Activated T-cell treated with anti-CD3 and anti-CD28 coated beads, Interleukin-2, amount 50 U/mL, for 24 hours (primary cell): Measurements from ENCODE around the gene SGK2.

Experiments used
- DNase-seq: peaks from one replicate; pipeline ENCODE4 v3.0.0-alpha.2; 2020
- H3K27ac Mint-ChIP-seq: 2 replicates; pipeline ENCODE4 v1.8.0; 2020; ENCODE audit warnings: mild to moderate bottlenecking, mixed read lengths
- H3K27me3 Mint-ChIP-seq: 2 replicates; pipeline ENCODE4 v1.8.0; 2020; ENCODE audit warnings: mixed read lengths
- H3K36me3 Mint-ChIP-seq: 2 replicates; pipeline ENCODE4 v1.8.0; 2020; ENCODE audit warnings: low read depth, mixed read lengths
- H3K4me1 Mint-ChIP-seq: 2 replicates; pipeline ENCODE4 v1.8.0; 2020; ENCODE audit warnings: low read depth, mixed read lengths
- H3K4me3 Mint-ChIP-seq: 2 replicates; pipeline ENCODE4 v1.8.0; 2020; ENCODE audit warnings: mild to moderate bottlenecking, moderate library complexity, mixed read lengths
- H3K9me3 Mint-ChIP-seq: 2 replicates; pipeline ENCODE4 v1.8.0; 2020; ENCODE audit warnings: mixed read lengths

Gene SGK2

GRCh38 chr20:43558412-43559146 is at the start of gene SGK2:
TSS of gene SGK2 (plus strand) at chr20:43559027. CDS start at chr20:43566496, 7,469 bp downstream.
- H3K36me3 Mint-ChIP-seq, result no peaks in the 10 kb centered on the region
- H3K9me3 Mint-ChIP-seq, result no peaks in the 10 kb centered on the region
- no peak for DNase-seq
- H3K27ac Mint-ChIP-seq, result no peak within 1 kb of the TSS
- no peaks in the 10 kb centered on the region for H3K4me1 Mint-ChIP-seq
- H3K4me3 Mint-ChIP-seq, result no peak within 1 kb of the TSS
- no peaks in the 10 kb centered on the region for H3K27me3 Mint-ChIP-seq

GRCh38 chr20:43511879-43512278 is 46.9 kb upstream of the SGK2 start:
- Mint-ChIP-seq H3K27ac (no peak overlapping the region), H3K36me3 (peaks cover 4% of the 10 kb centered on the region), H3K27me3 (peaks cover 23% of the 10 kb centered on the region), H3K9me3 (no peaks in the 10 kb centered on the region), H3K4me1 (peaks cover 17% of the 10 kb centered on the region), H3K4me3 (no peak overlapping the region)
- no peak for DNase-seq

GRCh38 chr20:43513372-43513930 is 45.4 kb upstream of the SGK2 start:
- peak overlapping the region; percentile 88 for H3K4me3 Mint-ChIP-seq
- H3K27ac Mint-ChIP-seq, result no peak overlapping the region
- peaks cover 7% of the 10 kb centered on the region for H3K36me3 Mint-ChIP-seq
- peaks cover 12% of the 10 kb centered on the region for H3K27me3 Mint-ChIP-seq
- no peak for DNase-seq
- peaks cover 15% of the 10 kb centered on the region for H3K4me1 Mint-ChIP-seq
- H3K9me3 Mint-ChIP-seq, result no peaks in the 10 kb centered on the region

GRCh38 chr20:43513931-43514647 is 44.7 kb upstream of the SGK2 start:
- peak; percentile 90 for DNase-seq
- Mint-ChIP-seq H3K27ac (peak overlapping the region; percentile 93), H3K36me3 (peaks cover 7% of the 10 kb centered on the region), H3K4me1 (peaks cover 13% of the 10 kb centered on the region), H3K4me3 (peak overlapping the region; percentile 88), H3K27me3 (peaks cover 5% of the 10 kb centered on the region), H3K9me3 (no peaks in the 10 kb centered on the region)

GRCh38 chr20:43514648-43514999 is 44.2 kb upstream of the SGK2 start:
- H3K27ac Mint-ChIP-seq, result peak overlapping the region; percentile 93
- H3K9me3 Mint-ChIP-seq, result no peaks in the 10 kb centered on the region
- H3K36me3 Mint-ChIP-seq, result peaks cover 7% of the 10 kb centered on the region
- peaks cover 13% of the 10 kb centered on the region for H3K4me1 Mint-ChIP-seq
- no peak for DNase-seq
- peak overlapping the region; percentile 88 for H3K4me3 Mint-ChIP-seq
- no peaks in the 10 kb centered on the region for H3K27me3 Mint-ChIP-seq

- H3K36me3 Mint-ChIP-seq, result peaks cover 11% of the 10 kb centered on the region
- H3K9me3 Mint-ChIP-seq, result no peaks in the 10 kb centered on the region
- no peaks in the 10 kb centered on the region for H3K27me3 Mint-ChIP-seq
- no peak for DNase-seq
- peak overlapping the region; percentile 54 for H3K27ac Mint-ChIP-seq
- peak overlapping the region; percentile 88 for H3K4me3 Mint-ChIP-seq
- H3K4me1 Mint-ChIP-seq, result peaks cover 13% of the 10 kb centered on the region
Observed at GRCh38 chr20:43515628-43516027, 43.2 kb upstream of the SGK2 start.

- Mint-ChIP-seq H3K4me1 (peaks cover 13% of the 10 kb centered on the region), H3K27ac (no peak overlapping the region)
Observed at GRCh38 chr20:43516251-43516824, 42.5 kb upstream of the SGK2 start.

GRCh38 chr20:43520074-43520630 is 38.7 kb upstream of the SGK2 start:
- no peak for DNase-seq
- Mint-ChIP-seq H3K9me3 (no peaks in the 10 kb centered on the region), H3K36me3 (peaks cover 7% of the 10 kb centered on the region), H3K4me3 (no peak overlapping the region), H3K27me3 (no peaks in the 10 kb centered on the region), H3K4me1 (peaks cover 9% of the 10 kb centered on the region), H3K27ac (no peak overlapping the region)

More at GRCh38 chr20:43516251-43516824, 42.5 kb upstream of the SGK2 start:
- no peaks in the 10 kb centered on the region for H3K27me3 Mint-ChIP-seq
- no peaks in the 10 kb centered on the region for H3K9me3 Mint-ChIP-seq
- H3K36me3 Mint-ChIP-seq, result peaks cover 11% of the 10 kb centered on the region
- H3K4me3 Mint-ChIP-seq, result no peak overlapping the region
- DNase-seq, result no peak

GRCh38 chr20:43525021-43525420 is 33.8 kb upstream of the SGK2 start:
- H3K27me3 Mint-ChIP-seq, result peaks cover 2% of the 10 kb centered on the region
- no peak overlapping the region for H3K4me3 Mint-ChIP-seq
- H3K4me1 Mint-ChIP-seq, result no peaks in the 10 kb centered on the region
- H3K36me3 Mint-ChIP-seq, result peaks cover under 1% of the 10 kb centered on the region
- H3K27ac Mint-ChIP-seq, result no peak overlapping the region
- H3K9me3 Mint-ChIP-seq, result no peaks in the 10 kb centered on the region
- DNase-seq, result no peak

GRCh38 chr20:43528258-43528875 is 30.5 kb upstream of the SGK2 start:
- peaks cover 6% of the 10 kb centered on the region for H3K4me1 Mint-ChIP-seq

GRCh38 chr20:43529051-43529450 is 29.8 kb upstream of the SGK2 start:
- Mint-ChIP-seq H3K36me3 (no peaks in the 10 kb centered on the region), H3K4me1 (peaks cover 6% of the 10 kb centered on the region), H3K4me3 (no peak overlapping the region), H3K27ac (no peak overlapping the region), H3K27me3 (peaks cover 2% of the 10 kb centered on the region), H3K9me3 (no peaks in the 10 kb centered on the region)
- DNase-seq, result no peak

More at GRCh38 chr20:43528258-43528875, 30.5 kb upstream of the SGK2 start:
- Mint-ChIP-seq H3K4me3 (no peak overlapping the region), H3K27ac (no peak overlapping the region), H3K36me3 (no peaks in the 10 kb centered on the region), H3K27me3 (peaks cover 2% of the 10 kb centered on the region), H3K9me3 (no peaks in the 10 kb centered on the region)
- no peak for DNase-seq

GRCh38 chr20:43529457-43530153 is 29.2 kb upstream of the SGK2 start:
- peaks cover 2% of the 10 kb centered on the region for H3K27me3 Mint-ChIP-seq
- no peak overlapping the region for H3K4me3 Mint-ChIP-seq
- no peak for DNase-seq
- H3K27ac Mint-ChIP-seq, result no peak overlapping the region
- no peaks in the 10 kb centered on the region for H3K9me3 Mint-ChIP-seq
- peaks cover 6% of the 10 kb centered on the region for H3K4me1 Mint-ChIP-seq
- H3K36me3 Mint-ChIP-seq, result no peaks in the 10 kb centered on the region

- H3K4me3 Mint-ChIP-seq, result no peak overlapping the region
- peaks cover 2% of the 10 kb centered on the region for H3K27me3 Mint-ChIP-seq
- H3K9me3 Mint-ChIP-seq, result no peaks in the 10 kb centered on the region
- H3K27ac Mint-ChIP-seq, result no peak overlapping the region
- H3K36me3 Mint-ChIP-seq, result no peaks in the 10 kb centered on the region
- DNase-seq, result no peak
- H3K4me1 Mint-ChIP-seq, result peaks cover 6% of the 10 kb centered on the region
Observed at GRCh38 chr20:43530321-43531090, 28.3 kb upstream of the SGK2 start.
